HG03378 (cell line): ENCODE results near the gene CBX8.

Experiments used
- ATAC-seq: cut with Tn5 transposase; IDR thresholded peaks from one replicate; pipeline ENCODE4 v1.9.1; 2021; ENCODE audit warnings: mild to moderate bottlenecking, moderate library complexity; ENCODE audit not compliant: unreplicated experiment

The CBX8 gene

GRCh38 chr17:79821331-79822095, 24.6 kb upstream of the CBX8 start:
- ATAC-seq: no peak

- no peak for ATAC-seq
Observed at GRCh38 chr17:79820959-79821330, 24.1 kb upstream of the CBX8 start.

DNA sequence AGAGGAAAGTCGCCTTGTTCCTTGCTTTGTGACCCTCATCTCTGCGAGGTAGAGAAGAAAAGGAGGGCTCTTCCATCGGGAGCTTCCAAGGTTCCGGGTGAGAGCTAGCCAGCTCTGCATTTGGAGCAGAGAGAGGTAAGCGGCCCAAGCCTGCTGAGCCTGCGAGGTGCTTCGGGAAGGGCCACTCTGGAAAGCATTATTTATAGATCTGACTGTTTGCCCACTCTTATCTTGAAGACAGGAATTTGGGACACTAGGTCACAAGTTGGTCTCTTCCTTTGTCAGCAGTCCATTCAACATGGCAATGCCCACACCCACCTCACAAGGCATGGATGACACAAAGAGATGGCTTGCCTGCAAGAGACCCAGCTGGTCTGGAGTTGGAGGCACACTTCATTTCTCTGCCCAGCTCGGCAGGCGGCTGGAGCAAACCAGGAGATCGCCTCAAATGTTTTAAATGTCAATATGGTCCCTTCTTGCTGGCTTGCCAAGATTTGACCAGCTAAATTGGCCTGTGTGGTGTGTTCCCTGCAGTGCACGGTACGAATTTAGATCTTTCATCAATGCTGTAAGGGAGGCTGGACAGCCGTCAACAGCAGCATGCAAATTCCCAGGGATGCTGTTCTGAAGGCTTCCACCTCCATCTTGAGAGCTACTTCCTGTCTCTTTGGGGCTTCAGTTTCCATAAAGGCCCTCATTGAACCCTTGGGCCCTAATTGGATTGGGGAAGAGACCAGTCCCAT, 22.8 kb upstream of the CBX8 start:
- no peak for ATAC-seq

GRCh38 chr17:79819085-79819484, 22.2 kb upstream of the CBX8 start:
- no peak for ATAC-seq

DNA sequence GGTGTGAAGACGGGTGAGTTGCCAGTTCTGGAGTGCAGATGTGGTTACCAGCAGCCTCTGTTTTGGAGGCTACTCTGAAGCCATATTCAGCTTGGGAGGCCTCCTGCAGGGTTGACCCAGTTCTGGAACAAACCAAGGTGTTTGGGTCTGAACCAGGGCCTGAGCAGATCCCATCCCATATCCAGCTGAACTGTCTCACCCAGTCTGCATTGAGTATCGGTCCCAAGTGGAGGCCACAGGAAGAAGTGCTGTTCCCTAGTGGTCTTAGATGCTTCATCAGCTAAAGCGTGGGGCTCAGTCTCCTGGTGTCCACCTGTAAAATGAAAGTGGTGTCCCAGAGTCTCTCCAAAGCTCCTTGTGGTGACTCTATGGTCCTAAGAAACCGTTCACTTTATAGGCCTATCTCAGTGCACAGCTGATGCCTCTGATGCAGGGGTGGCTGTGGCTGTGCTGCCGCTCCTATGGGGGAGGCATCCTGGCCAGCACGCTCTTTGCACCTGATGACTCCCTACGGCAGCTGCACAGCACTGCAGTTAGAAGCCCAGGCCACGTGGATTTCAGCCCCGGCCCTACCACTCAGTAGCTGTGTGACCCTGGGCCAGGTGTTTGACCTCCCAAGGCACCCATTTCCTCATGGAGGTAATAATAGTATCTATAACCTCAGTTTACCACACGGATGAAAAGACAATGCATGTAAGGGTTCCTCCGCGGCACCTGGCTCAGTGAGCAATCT, 21.3 kb upstream of the CBX8 start:
- no peak for ATAC-seq

- no peak for ATAC-seq
Observed at GRCh38 chr17:79815836-79816461, 19.1 kb upstream of the CBX8 start.

DNA sequence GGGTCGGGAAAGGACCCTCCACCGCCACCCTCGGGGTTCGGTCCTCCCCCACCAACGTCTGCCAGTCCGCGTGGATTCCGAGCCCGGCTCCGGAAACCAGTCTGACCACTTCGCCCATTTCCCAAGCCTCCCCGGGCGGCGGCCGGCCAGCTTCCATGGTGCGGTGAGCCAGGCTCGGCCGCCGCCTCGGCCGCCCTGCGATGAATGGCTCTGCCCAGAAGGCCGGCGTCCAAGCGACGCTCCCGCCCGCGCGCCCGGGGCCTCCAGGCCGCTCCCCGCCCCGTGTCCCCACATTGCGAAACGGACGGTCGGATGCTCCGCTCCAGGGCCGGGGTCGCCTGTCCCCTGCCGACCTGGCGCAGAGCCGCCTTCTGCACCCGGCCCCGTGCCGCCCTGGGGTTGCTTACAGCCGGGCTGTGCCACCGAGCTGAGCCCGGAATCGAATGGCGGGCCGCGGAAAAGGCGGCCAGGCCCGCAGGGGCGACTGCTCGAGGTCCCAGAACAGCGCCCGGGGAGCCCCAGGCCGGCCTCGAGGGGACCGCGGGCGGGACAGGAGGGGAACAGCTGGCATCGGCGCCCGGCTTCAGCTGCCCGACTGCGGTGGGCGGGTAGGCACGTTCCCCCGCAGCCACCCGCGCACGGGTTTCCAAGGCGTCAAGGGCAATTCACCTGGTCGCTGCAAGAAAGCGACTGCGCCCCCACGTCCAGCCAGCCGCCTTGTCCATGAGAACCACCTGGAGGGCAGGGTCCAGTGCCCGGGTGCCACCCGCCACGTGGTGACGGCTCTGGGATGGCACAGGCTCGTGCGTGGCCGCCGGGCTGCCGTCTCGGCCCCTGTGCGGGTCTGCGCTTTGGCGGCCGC, 18.3 kb upstream of the CBX8 start:
- no peak for ATAC-seq

DNA sequence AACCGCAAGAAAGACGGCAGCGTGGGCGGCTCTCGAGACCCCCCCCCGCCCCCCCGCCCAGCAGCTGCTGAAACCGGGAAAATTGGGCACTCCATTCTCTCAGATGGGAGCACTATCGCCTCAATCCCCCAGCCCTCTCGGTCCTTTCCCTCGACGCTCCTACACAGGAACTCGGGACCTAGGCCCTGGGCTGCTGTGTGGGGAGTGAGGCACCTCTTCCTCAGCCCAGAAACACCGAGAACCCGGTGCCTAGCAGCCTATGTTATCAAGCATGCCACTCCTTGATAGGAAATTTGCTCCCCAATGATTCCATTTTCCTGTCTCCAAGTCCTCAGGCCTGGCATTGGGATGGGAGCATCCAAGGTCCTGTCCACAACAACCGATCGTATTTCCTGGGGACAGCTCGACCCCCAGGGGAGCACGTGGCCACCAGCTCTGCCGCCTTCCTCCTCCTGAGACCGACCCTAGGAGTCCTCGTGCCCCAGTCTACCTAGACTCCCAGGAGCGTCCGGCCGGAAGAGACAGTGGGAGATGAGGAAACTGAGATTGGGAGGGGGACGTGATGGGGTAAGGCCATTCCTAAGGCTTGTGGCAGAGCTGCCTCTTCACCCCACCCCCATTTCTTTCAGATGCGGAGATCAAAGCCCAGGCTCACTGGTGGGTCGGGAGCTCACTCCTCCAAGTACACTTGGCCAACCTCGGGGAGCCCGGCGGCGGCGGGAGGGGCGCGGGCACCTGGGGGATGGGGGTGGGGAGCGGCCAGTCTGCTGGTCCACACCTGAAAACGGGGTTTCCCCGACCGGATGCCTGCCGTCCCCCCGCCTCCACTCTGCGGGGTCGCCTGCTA, 17.5 kb upstream of the CBX8 start:
- ATAC-seq: no peak

DNA sequence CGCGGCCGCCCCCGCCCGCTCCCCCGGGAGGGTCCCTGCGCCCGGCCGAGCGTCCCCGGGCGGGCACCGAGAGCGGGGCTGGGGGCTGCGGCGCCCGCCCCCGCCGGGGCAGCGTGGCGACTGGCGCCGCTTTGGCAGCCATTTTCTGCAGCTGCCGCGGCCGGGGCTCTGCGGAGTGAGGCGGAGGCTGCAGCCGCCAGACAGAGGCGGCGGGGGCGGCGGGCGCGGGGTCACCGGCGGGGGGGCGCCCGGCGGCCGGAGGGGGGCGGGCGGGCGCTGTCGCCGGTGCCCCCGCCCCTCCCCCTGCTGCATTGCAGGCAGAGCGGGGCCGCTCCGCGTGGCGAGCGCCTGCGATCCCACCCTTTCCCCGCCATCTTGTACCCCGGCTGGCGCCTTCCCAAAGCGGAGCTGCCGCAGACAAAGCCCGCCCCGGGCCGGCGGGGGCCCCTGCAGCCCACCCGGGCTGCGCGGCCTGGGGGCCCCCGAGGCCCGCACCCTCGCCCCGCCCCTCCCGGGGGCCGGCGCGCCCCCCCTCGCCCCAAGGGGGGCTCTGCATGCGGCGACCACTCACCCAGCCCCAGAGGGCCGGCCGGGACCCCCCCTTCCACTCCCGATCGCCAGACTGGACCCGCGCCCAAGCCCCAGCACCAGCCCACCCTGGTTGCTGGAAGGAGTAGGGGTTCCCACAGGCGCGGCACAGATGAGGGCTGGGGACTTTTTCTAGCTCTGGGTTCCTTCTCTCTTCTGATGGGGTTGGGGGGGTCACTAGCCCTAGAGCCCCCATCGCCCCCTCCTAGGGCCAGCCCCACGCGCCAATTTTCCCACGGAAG, 16.6 kb upstream of the CBX8 start:
- no peak for ATAC-seq

- no peak for ATAC-seq
Observed at GRCh38 chr17:79812353-79813258, 15.7 kb upstream of the CBX8 start.

DNA sequence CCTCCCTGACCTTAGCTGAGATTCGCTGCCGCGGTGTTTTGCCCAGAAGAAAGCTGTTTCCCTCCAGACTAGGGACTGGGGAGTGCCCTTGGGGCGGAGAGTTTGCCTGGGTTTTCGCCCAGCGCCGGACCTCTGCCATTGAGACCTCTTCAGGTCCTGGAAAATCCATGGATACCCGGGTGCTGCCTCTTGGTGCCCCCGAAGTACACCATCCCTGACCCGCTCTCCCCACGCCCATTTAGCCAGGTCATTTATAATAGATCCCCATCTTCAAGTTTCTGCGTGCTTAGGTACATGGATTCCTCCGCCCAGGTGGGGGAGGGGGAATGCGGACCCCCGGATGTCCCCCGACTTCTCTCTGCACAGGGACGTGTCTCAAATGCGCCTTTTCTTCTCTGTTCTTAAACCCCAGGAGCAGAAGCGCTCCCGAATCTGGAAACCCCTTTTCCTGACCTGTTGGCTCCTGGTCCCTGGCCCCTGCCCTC, 15.0 kb upstream of the CBX8 start:
- no peak for ATAC-seq

GRCh38 chr17:79811011-79811867, 14.4 kb upstream of the CBX8 start:
- no peak for ATAC-seq

- peak; percentile 71 for ATAC-seq
Observed at GRCh38 chr17:79810130-79811010, 13.5 kb upstream of the CBX8 start.

DNA sequence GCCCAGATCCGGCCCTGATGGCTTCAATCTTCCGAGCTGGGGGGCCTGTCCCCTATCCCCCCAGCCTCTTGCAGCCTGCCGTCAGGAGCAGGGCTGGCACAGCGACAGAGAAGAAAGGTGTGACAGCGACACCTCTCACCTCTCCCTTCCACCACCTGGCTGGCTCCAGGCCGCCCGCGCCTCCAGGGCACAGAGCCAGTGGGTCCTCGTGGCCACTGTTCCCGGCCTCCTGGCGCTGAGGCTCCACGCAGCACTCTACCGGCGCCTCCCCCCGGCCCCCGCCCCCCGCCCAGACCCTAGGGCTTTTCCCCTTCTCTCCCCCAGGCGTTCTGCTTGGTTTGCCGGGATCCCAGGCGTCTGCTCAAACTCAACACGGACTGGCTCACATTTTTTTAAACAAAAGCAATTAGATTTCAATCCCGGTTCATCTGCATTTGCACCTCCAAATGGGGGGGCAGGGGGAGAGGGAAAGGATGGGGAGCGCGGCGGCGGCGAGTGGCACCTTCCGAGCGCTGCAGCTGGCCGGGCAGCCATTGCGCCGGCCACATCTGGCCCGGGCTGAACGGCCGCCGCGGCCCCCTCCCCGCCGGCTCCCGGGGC, 12.8 kb upstream of the CBX8 start:
- no peak for ATAC-seq
